Caco-2 (cell line): ENCODE measurements around the gene AUTS2. TPM values are rescaled to one million over a fixed set of nuclear protein-coding genes. Genes with fewer than 3 reads are reported as not detected.
A peak's percentile ranks its signal among the peaks of the same experiment; 100 is the strongest.

Experiments used
- BruUV-seq: library from RNA; stranded (reverse); fragments of 400-500 nt; replicated peaks from 2 replicates; lab custom pipeline; 2021; lab: Mats Ljungman, UMichigan
- CTCF ChIA-PET: fragments of 300-600 bp; sonication (Branson Sonifier 250); formaldehyde crosslinking; loops from one replicate; lab custom pipeline; 2022; ENCODE audit warnings: antibody characterized with exemption; lab: Charles Lee
- POLR2A ChIA-PET: fragments of 300-600 bp; sonication (Branson Sonifier 250); formaldehyde crosslinking; loops from one replicate; lab custom pipeline; 2022; ENCODE audit warnings: antibody characterized with exemption; lab: Charles Lee
- DNase-seq, 2 experiments: peaks; one replicate each; pipeline versions ENCODE4 v3.0.0 to v3.0.0-alpha.2; 2020 to 2022
- H3K27me3 ChIP-seq: replicated peaks from 2 replicates; pipeline ENCODE4 v1.6.0; 2011; ENCODE audit warnings: low read length; ENCODE audit not compliant: control insufficient read depth, insufficient read depth
- H3K36me3 ChIP-seq: 2 replicates; pipeline ENCODE4 v1.5.1; 2011; ENCODE audit warnings: low read length; ENCODE audit not compliant: control insufficient read depth, insufficient read depth
- H3K4me1 ChIP-seq: fragments of 250-450 bp; sonication (Bioruptor Pico); 2 replicates; pipeline ENCODE4 v1.5.1; 2020; ENCODE audit warnings: mild to moderate bottlenecking
- H3K4me3 ChIP-seq: 2 replicates; pipeline ENCODE4 v1.5.1; 2011; ENCODE audit warnings: low read depth, mild to moderate bottlenecking, control low read depth, low read length
- H3K9me3 ChIP-seq: fragments of 250-450 bp; sonication (Bioruptor Pico); 2 replicates; pipeline ENCODE4 v1.5.1; 2020; ENCODE audit warnings: mild to moderate bottlenecking, moderate library complexity
- H3K27ac Mint-ChIP-seq: one replicate; pipeline ENCODE4 v1.8.0; 2022; ENCODE audit warnings: mixed read lengths; ENCODE audit not compliant: unreplicated experiment
- H3K27me3 Mint-ChIP-seq: one replicate; pipeline ENCODE4 v1.8.0; 2022; ENCODE audit warnings: mixed read lengths; ENCODE audit not compliant: insufficient read depth, unreplicated experiment
- H3K36me3 Mint-ChIP-seq: one replicate; pipeline ENCODE4 v1.8.0; 2022; ENCODE audit warnings: mild to moderate bottlenecking, mixed read lengths; ENCODE audit not compliant: insufficient read depth, unreplicated experiment
- H3K4me1 Mint-ChIP-seq: one replicate; pipeline ENCODE4 v1.8.0; 2022; ENCODE audit warnings: low read depth, mixed read lengths; ENCODE audit not compliant: unreplicated experiment
- H3K4me3 Mint-ChIP-seq: one replicate; pipeline ENCODE4 v1.8.0; 2022; ENCODE audit warnings: mild to moderate bottlenecking, moderate library complexity, mixed read lengths; ENCODE audit not compliant: unreplicated experiment
- H3K9me3 Mint-ChIP-seq: one replicate; pipeline ENCODE4 v1.8.0; 2022; ENCODE audit warnings: mixed read lengths; ENCODE audit not compliant: unreplicated experiment
- CTCF ChIP-seq, 2 experiments: fragments of 200-600 bp in 1 of 2; IDR thresholded peaks; 1 replicate in 1 of 2; 2 replicates in 1 of 2; pipeline versions ENCODE4 v1.5.1 to v1.8.0; 2011 to 2022; ENCODE audit warnings: antibody characterized with exemption in 1 of 2, control low read depth in 1 of 2, inconsistent platforms in 1 of 2, low read depth in 1 of 2, low read length in 1 of 2, mild to moderate bottlenecking in 1 of 2, moderate library complexity in 1 of 2; ENCODE audit not compliant: insufficient read depth in 1 of 2, severe bottlenecking in 1 of 2, unreplicated experiment in 1 of 2
- intact Hi-C: fragments of 100-400 bp; cut with micrococcal nuclease; formaldehyde crosslinking; loops from one replicate; pipeline ENCODE4 v1.10.0; 2022; ENCODE audit not compliant: unreplicated experiment
- total RNA-seq: library from RNA; stranded (reverse); gene quantifications from 2 replicates; pipeline ENCODE4 v1.2.3, GENCODE V29; 2022

Gene AUTS2
- total RNA-seq, 1 experiment from 2014 or later = 37.1 TPM

- Mint-ChIP-seq H3K4me1 (peaks cover 38% of the 10 kb centered on the region), H3K36me3 (no peaks in the 10 kb centered on the region), H3K27ac (peak overlapping the region; percentile 56), H3K27me3 (no peaks in the 10 kb centered on the region), H3K4me3 (peak overlapping the region; percentile 25), H3K9me3 (no peaks in the 10 kb centered on the region)
- TF ChIP-seq CTCF (IDR thresholded peaks at IDR 0.05; ENCODE audit: insufficient read depth in 1 of 2, low read depth in 1 of 2, low read length in 1 of 2, severe bottlenecking in 1 of 2, unreplicated experiment in 1 of 2) = no peak
- DNase-seq = peak; percentile 80 to 89
- H3K4me3 ChIP-seq = no peak overlapping the region
- intact Hi-C loops = loop anchor here (1.0 to 10.0 kb wide), 6 partner anchors 16 to 206 kb away; partner anchors contain the start of gene AUTS2
- H3K36me3 ChIP-seq = no peaks in the 10 kb centered on the region
- CTCF ChIA-PET = interaction anchor here (0.9 kb wide), 1 partner anchor 16 kb away, joined by 3 read pairs; no protein-coding TSS in a partner anchor
- no peaks in the 10 kb centered on the region for H3K9me3 ChIP-seq
- no peaks in the 10 kb centered on the region; the same call in 1 of the 2 replicates for H3K27me3 ChIP-seq
- peaks cover 48% of the 10 kb centered on the region for H3K4me1 ChIP-seq
- POLR2A ChIA-PET = no interaction called here
- no TSS peak for BruUV-seq
Observed at GRCh38 chr7:69800495-69800894, 202.2 kb downstream of the AUTS2 start.

- CTCF ChIA-PET = interaction anchor here (0.5 kb wide), 1 partner anchor 133 kb away, joined by 3 read pairs; no protein-coding TSS in a partner anchor
- DNase-seq = peak in 1 of 2 experiments; percentile 18
- H3K27me3 ChIP-seq = no peaks in the 10 kb centered on the region; the same call in 1 of the 2 replicates
- TF ChIP-seq CTCF (IDR thresholded peaks at IDR 0.05; ENCODE audit: insufficient read depth in 1 of 2, low read depth in 1 of 2, low read length in 1 of 2, severe bottlenecking in 1 of 2, unreplicated experiment in 1 of 2) = no peak
- Mint-ChIP-seq H3K9me3 (no peaks in the 10 kb centered on the region), H3K4me3 (no peak overlapping the region), H3K27me3 (no peaks in the 10 kb centered on the region), H3K36me3 (no peaks in the 10 kb centered on the region), H3K27ac (peak overlapping the region; percentile 9), H3K4me1 (peaks cover 40% of the 10 kb centered on the region)
- peaks cover 52% of the 10 kb centered on the region for H3K4me1 ChIP-seq
- no peaks in the 10 kb centered on the region for H3K9me3 ChIP-seq
- BruUV-seq = no TSS peak
- no peak overlapping the region for H3K4me3 ChIP-seq
- H3K36me3 ChIP-seq = no peaks in the 10 kb centered on the region
- intact Hi-C loops = loop anchor here (10.0 kb wide), 3 partner anchors 73 to 207 kb away; partner anchors contain the start of gene AUTS2
- POLR2A ChIA-PET = no interaction called here
Observed at GRCh38 chr7:69801729-69802682, 203.7 kb downstream of the AUTS2 start.

- no peaks in the 10 kb centered on the region for H3K27me3 Mint-ChIP-seq
- no peak for DNase-seq
- TF ChIP-seq CTCF (IDR thresholded peaks at IDR 0.05; ENCODE audit: insufficient read depth in 1 of 2, low read depth in 1 of 2, low read length in 1 of 2, severe bottlenecking in 1 of 2, unreplicated experiment in 1 of 2) = no peak
- no peaks in the 10 kb centered on the region for H3K9me3 Mint-ChIP-seq
- no peak overlapping the region for H3K4me3 ChIP-seq
- no peak overlapping the region for H3K4me3 Mint-ChIP-seq
- no peaks in the 10 kb centered on the region for H3K9me3 ChIP-seq
- CTCF ChIA-PET = no interaction called here
- BruUV-seq = no TSS peak
- POLR2A ChIA-PET = no interaction called here
- peaks cover 55% of the 10 kb centered on the region for H3K4me1 ChIP-seq
- H3K36me3 Mint-ChIP-seq = no peaks in the 10 kb centered on the region
- no peaks in the 10 kb centered on the region; the same call in 1 of the 2 replicates for H3K27me3 ChIP-seq
- H3K36me3 ChIP-seq = no peaks in the 10 kb centered on the region
- intact Hi-C loops = loop anchor here (10.0 kb wide), 3 partner anchors 71 to 209 kb away; partner anchors contain the start of gene AUTS2
- H3K4me1 Mint-ChIP-seq = peaks cover 40% of the 10 kb centered on the region
- no peak overlapping the region for H3K27ac Mint-ChIP-seq
Observed at GRCh38 chr7:69803699-69804516, 205.6 kb downstream of the AUTS2 start.
